OCI-LY3 (cell line): ENCODE results near the gene GPC3.

Source experiments
- EZH2phosphoT487 ChIP-seq: fragments of 200-600 bp; shearing (Covaris generic); IDR thresholded peaks from 2 replicates; pipeline ENCODE4 v1.6.1; 2018; ENCODE audit warnings: antibody characterized with exemption, mixed run types, low read depth
- TF ChIP-seq, protein P1 (sequence below): fragments of 200-600, 300-600 bp; sonication (generic); IDR thresholded peaks from 2 replicates; pipeline ENCODE4 v1.5.1; 2014; ENCODE audit warnings: antibody characterized with exemption, low read length, low read depth

DNA sequence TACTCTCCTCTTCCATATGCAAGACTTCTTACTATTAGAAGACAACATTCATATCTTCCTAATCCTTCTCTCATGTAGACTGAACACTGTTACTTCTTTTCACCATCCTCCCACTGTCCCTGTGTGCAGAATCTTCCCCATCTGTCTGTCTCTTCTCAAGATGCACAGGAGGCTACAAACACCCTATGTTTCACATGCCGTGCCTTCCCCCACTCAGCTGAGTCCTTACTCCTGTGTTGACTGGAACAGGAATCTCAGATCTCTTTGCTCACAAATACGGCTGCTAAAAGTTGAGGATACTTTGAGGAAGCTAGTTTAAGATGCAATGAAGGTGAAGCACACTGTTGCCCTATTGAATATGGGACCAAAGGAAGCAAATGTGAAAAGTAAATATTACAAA, 401.6 kb downstream of the GPC3 start:
- TF ChIP-seq, protein P1, sequence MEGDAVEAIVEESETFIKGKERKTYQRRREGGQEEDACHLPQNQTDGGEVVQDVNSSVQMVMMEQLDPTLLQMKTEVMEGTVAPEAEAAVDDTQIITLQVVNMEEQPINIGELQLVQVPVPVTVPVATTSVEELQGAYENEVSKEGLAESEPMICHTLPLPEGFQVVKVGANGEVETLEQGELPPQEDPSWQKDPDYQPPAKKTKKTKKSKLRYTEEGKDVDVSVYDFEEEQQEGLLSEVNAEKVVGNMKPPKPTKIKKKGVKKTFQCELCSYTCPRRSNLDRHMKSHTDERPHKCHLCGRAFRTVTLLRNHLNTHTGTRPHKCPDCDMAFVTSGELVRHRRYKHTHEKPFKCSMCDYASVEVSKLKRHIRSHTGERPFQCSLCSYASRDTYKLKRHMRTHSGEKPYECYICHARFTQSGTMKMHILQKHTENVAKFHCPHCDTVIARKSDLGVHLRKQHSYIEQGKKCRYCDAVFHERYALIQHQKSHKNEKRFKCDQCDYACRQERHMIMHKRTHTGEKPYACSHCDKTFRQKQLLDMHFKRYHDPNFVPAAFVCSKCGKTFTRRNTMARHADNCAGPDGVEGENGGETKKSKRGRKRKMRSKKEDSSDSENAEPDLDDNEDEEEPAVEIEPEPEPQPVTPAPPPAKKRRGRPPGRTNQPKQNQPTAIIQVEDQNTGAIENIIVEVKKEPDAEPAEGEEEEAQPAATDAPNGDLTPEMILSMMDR: no peak
- TF ChIP-seq EZH2phosphoT487: no peak
